Esophagus squamous epithelium (tissue), 5 donors: ENCODE data around the gene EXOC3L4. TPM values are rescaled to one million over a fixed set of nuclear protein-coding genes. Genes with fewer than 3 reads are reported as not detected.

ENCODE experiments used
- DNase-seq: peaks from one replicate; lab custom pipeline; 2025; lab: John Stamatoyannopoulos, UW
- H3K27ac ChIP-seq, 4 donors: fragments of 200-600 bp; sonication (generic); one replicate each; pipeline ENCODE4 v1.5.1; 2016 to 2019; ENCODE audit warnings: mild to moderate bottlenecking in 1 of 4
- H3K27me3 ChIP-seq, 4 donors: fragments of 200-600 bp; sonication (generic); 1 replicate in 3 of 4; 2 replicates in 1 of 4; pipeline versions ENCODE4 v1.5.1 to v1.6.0; 2017 to 2021; ENCODE audit warnings: antibody characterized with exemption in 1 of 4
- H3K36me3 ChIP-seq, 3 donors: fragments of 200-600 bp; sonication (generic); one replicate each; pipeline ENCODE4 v1.5.1; 2016 to 2019
- H3K4me1 ChIP-seq, 3 donors: fragments of 200-600 bp; sonication (generic); one replicate each; pipeline ENCODE4 v1.5.1; 2017 to 2019
- H3K4me3 ChIP-seq, 4 donors: fragments of 200-600 bp; sonication (generic); 1 replicate in 3 of 4; 2 replicates in 1 of 4; pipeline ENCODE4 v1.5.1; 2016 to 2019; ENCODE audit warnings: mild to moderate bottlenecking in 2 of 4, moderate library complexity in 1 of 4
- H3K9me3 ChIP-seq, 3 donors: fragments of 200-600 bp; sonication (generic); one replicate each; pipeline ENCODE4 v1.5.1; 2016 to 2019
- POLR2A ChIP-seq, 4 donors: fragments of 450-650 bp; IDR thresholded peaks; one replicate each; pipeline ENCODE4 v1.6.1; 2017; ENCODE audit warnings: antibody characterized with exemption in 4 of 4, mild to moderate bottlenecking in 4 of 4, moderate library complexity in 3 of 4
- WGBS, 2 donors: methylation state at CpG; one replicate each; pipeline ENCODE4 v1.1.5; 2018; 5-methylcytosine and 5-hydroxymethylcytosine counted together
- intact Hi-C: fragments of 100-400 bp; cut with DNase I; formaldehyde crosslinking; loops from one replicate; pipeline ENCODE4 v1.15.0; 2022
- total RNA-seq, 4 donors: library from RNA; depleted of rRNA; stranded (reverse); fragments of >200 nt; gene quantifications; one replicate each; pipeline ENCODE4 v1.1.0, GENCODE V29; 2016
- TF ChIP-seq, protein P1 (sequence below), 6 experiments: fragments of 450-650 bp in 4 of 6; fragments of 200-600 bp in 2 of 6; sonication (generic) in 2 of 6; IDR thresholded peaks; one replicate each; pipeline ENCODE4 v1.5.1; 2016 to 2019; ENCODE audit warnings: antibody characterized with exemption in 6 of 6, mild to moderate bottlenecking in 4 of 6, moderate library complexity in 4 of 6
- donor health status: DM: yes; HTN: yes; CAD: no.

Gene EXOC3L4
- total RNA-seq, 4 donors from 2014 or later, result 1.00 TPM; not detected in 3

DNA sequence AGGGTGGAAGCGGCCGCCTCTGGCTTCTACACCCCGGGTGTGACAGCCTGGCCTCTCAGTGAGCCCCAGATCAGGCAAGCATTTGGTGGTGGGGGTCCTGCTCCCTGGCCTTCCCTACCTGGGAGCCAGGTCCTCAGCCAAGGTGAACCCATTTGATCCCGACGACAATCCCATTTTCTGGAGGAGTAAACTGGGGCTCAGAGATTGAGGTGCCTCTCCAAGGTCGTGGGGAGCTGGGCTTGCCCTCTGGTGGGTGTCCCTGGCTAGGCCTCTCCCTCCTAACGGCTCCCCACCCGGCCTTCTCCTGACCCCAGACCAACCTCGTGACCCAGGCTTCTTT lies 2.7 kb upstream of the EXOC3L4 start:
- Histone ChIP-seq H3K9me3 (no peaks in the 10 kb centered on the region), H3K4me3 (peak overlapping the region; percentile 31 to 77 (median 50)), H3K27me3 (peaks cover 0 to 22% (median 0%) of the 10 kb centered on the region in 4 donors), H3K36me3 (no peaks in the 10 kb centered on the region), H3K27ac (peak overlapping the region; percentile 8 to 74 (median 52)), H3K4me1 (peaks cover 11 to 33% (median 26%) of the 10 kb centered on the region in 3 donors)
- 44% methylated on average over 4 of the region's 9 CpGs; no CpG with 5 or more reads in 1 of the 2 donors for WGBS, 2 donors
- DNase-seq, result no peak
- intact Hi-C loops, result no loop called here
- no peak for TF ChIP-seq POLR2A (IDR thresholded peaks at IDR 0.05)
- TF ChIP-seq, protein P1, sequence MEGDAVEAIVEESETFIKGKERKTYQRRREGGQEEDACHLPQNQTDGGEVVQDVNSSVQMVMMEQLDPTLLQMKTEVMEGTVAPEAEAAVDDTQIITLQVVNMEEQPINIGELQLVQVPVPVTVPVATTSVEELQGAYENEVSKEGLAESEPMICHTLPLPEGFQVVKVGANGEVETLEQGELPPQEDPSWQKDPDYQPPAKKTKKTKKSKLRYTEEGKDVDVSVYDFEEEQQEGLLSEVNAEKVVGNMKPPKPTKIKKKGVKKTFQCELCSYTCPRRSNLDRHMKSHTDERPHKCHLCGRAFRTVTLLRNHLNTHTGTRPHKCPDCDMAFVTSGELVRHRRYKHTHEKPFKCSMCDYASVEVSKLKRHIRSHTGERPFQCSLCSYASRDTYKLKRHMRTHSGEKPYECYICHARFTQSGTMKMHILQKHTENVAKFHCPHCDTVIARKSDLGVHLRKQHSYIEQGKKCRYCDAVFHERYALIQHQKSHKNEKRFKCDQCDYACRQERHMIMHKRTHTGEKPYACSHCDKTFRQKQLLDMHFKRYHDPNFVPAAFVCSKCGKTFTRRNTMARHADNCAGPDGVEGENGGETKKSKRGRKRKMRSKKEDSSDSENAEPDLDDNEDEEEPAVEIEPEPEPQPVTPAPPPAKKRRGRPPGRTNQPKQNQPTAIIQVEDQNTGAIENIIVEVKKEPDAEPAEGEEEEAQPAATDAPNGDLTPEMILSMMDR (IDR thresholded peaks at IDR 0.05), result peak in 1 of 6 experiments; percentile 15

DNA sequence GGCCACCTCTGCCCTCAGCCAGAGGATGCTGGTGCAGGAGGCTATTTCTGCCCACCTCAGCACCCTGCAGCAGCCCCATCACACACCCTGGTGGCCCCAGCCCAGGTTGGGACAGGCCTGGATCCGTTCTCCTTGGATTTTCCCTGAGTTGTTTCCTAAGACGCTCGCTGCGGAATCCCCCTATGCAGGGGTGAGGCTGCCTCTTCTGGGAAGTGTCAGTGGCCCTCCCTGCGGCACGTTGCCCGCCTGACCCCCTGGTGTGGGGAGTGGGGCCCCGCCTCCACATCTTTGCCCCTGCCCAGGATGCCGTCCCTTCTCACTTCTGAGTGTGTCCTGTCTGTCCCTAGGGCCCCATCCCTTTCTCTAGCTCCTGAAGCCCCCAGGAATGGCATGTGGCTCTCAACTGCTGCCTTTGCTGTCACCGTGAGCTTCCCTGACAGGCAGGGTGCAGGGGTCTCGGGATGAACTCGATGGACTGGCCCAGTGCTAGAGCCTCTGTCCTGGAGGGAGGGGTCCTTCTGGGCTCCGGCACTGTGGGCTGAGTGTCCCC lies 594 bp upstream of the EXOC3L4 start:
- peaks cover 0 to 26% (median 0%) of the 10 kb centered on the region in 4 donors for H3K27me3 ChIP-seq
- H3K36me3 ChIP-seq, result no peaks in the 10 kb centered on the region
- TF ChIP-seq, protein P1 (IDR thresholded peaks at IDR 0.05), result no peak
- TF ChIP-seq POLR2A (IDR thresholded peaks at IDR 0.05), result no peak
- H3K4me3 ChIP-seq, result peak overlapping the region in 2 of 4 donors; percentile 9 to 49
- H3K4me1 ChIP-seq, result peaks cover 14 to 36% (median 27%) of the 10 kb centered on the region in 3 donors
- peak overlapping the region; percentile 16 to 82 (median 71) for H3K27ac ChIP-seq
- intact Hi-C loops, result no loop called here
- 37 to 52% methylated on average over 5 to 6 of the region's 13 CpGs for WGBS, 2 donors
- no peak for DNase-seq
- no peaks in the 10 kb centered on the region for H3K9me3 ChIP-seq

DNA sequence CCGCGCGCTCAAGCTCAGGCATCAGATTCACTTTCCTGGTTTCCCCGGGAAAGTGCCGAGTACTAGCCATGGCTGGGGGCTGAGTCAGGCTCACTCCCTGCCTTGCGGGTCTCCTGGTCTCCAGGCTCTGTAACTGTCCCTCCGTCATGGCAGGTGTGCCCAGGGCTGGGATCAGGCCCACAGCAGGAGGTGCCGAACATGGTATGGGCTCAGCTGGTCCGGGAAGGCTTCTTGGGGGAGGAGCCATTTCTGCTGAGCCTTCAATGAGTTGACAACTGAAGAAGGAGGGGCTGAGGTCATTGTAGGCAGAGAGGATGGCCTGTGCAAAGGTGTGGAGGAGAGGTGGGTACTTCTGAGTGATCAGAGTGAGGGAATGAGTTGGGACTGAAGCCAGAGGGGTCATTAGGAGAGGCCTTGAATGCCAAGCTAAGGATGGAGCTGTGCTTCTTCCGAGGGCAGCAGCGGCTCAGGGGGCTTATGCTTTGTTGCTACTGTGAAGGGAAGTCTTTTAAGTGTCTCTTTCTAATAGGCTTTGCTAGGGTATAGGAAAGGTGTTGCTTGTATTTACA lies 769 bp downstream of the EXOC3L4 start:
- Histone ChIP-seq H3K4me3 (peak overlapping the region in 1 of 4 donors; percentile 49), H3K36me3 (no peaks in the 10 kb centered on the region), H3K27me3 (peaks cover 0 to 39% (median 0%) of the 10 kb centered on the region in 4 donors), H3K27ac (peak overlapping the region in 3 of 4 donors; percentile 65 to 82 (median 77)), H3K9me3 (no peaks in the 10 kb centered on the region), H3K4me1 (peaks cover 15 to 46% (median 40%) of the 10 kb centered on the region in 3 donors)
- DNase-seq, result no peak
- intact Hi-C loops, result no loop called here
- no peak for TF ChIP-seq POLR2A (IDR thresholded peaks at IDR 0.05)
- TF ChIP-seq, protein P1 (IDR thresholded peaks at IDR 0.05), result no peak
- 88 to 92% methylated on average over 7 to 10 of the region's 11 CpGs for WGBS, 2 donors

DNA sequence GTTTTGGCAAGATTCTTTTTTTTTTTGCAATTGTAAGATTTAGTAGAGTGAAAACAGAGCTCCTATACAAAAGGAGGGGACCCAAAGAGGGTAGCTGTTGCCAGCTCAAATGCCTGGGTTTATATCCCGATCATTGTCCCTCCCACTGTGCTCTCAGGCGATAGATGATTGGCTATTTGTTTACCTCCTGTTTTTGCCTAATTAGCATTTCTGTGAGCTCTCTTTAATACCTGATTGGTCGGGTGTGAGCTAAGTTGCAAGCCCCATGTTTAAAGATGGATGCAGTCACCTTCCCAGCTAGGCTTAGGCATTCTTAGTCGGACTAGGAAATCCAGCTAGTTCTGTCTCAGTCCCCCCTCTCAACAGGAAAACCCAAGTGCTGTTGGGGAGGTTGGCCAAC lies 1.9 kb downstream of the EXOC3L4 start:
- TF ChIP-seq, protein P1 (IDR thresholded peaks at IDR 0.05), result no peak
- no peak for TF ChIP-seq POLR2A (IDR thresholded peaks at IDR 0.05)
- H3K9me3 ChIP-seq, result no peaks in the 10 kb centered on the region
- peaks cover 8 to 39% (median 37%) of the 10 kb centered on the region in 3 donors for H3K4me1 ChIP-seq
- H3K27ac ChIP-seq, result no peak overlapping the region
- peaks cover 0 to 40% (median 0%) of the 10 kb centered on the region in 4 donors for H3K27me3 ChIP-seq
- H3K36me3 ChIP-seq, result no peaks in the 10 kb centered on the region
- intact Hi-C loops, result no loop called here
- 60 to 70% methylated on average over 4 of the region's 4 CpGs for WGBS, 2 donors
- DNase-seq, result no peak
- no peak overlapping the region for H3K4me3 ChIP-seq

DNA sequence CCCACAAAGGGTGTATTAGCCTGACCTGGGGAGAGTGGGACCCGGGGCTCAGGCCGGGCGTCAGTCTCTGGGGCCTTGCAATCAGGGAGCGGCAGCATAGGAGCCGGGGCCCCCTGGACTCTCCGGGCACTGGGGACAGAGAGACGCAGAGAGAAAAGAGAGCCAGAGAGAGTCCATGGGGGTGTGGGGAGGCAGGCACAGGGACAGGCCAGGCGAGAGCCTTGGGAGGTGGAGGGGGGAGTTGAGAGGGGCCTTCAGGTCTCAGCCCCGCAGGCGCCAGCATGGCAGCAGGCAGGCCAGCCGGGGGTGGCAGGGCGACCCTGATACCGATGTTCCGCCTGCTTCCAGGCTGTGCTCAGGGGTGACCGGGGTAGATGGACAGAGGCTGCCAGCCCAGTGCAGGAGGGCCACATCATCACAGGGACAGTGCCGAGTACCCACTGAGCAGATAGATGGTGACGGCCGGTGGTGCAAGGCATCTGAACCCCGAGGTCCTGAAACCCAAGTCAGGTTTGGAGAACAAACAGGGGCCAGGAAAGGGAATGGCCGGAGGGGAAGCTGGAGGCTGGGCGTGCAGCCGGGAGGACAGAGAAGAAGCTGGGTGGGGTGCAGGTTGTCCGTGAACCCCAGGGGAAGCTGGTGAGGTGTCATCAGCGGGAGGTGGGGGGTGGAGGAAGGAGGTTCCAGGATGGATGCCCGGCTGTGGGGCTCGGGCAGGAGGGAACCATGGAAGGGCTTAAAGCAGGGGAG lies 2.9 kb downstream of the EXOC3L4 start:
- peaks cover 0 to 50% (median under 1%) of the 10 kb centered on the region in 4 donors for H3K27me3 ChIP-seq
- TF ChIP-seq POLR2A (IDR thresholded peaks at IDR 0.05), result no peak
- TF ChIP-seq, protein P1 (IDR thresholded peaks at IDR 0.05), result no peak
- intact Hi-C loops, result no loop called here
- 81 to 87% methylated on average over 10 to 17 of the region's 26 CpGs for WGBS, 2 donors
- no peak overlapping the region for H3K4me3 ChIP-seq
- no peaks in the 10 kb centered on the region for H3K9me3 ChIP-seq
- no peak for DNase-seq
- H3K4me1 ChIP-seq, result peaks cover 8 to 37% (median 35%) of the 10 kb centered on the region in 3 donors
- no peaks in the 10 kb centered on the region for H3K36me3 ChIP-seq
- no peak overlapping the region for H3K27ac ChIP-seq
